ENCODE results near the gene EIF5B. TPM values are rescaled to one million over a fixed set of nuclear protein-coding genes. Genes with fewer than 3 reads are reported as not detected.
"Not testable (repeated sequence)": the region's sequence is repeated elsewhere in the genome, so short reads cannot be mapped to it uniquely, and the experiment has no call there.

The EIF5B gene
- total and polyA plus RNA-seq, 7 donors, result 15.0 to 44.3 (median 32.7) TPM

DNA sequence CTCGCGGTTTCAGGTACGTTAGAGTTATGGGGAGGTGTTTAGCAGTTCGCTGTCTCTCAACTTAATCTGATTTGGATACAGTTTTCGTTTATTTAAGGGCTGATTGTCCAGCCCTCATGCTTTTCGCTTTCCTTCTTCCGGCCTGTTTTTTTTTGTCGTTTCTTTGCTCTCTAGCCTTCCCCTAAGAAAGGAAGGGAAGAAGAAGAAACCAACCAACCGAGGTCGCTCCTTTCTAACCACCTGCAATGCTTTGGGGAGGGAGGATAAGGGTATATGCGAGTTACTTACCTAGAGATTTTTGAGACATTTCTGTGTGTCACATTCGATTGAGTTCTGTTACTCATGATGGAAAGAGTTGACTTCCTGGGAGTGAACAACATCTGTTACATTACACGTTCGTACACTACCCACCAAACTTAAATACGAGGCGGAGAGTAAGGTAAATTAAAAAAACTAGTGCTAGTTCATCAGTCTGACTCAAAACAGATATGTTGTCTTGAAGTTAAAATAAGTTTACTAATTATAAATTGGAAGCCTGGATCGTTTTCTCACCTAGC, 918 bp downstream of the EIF5B start:
- DNase-seq, result no peak
- WGBS, 2 donors, result 1 to 3% methylated on average over 17 of the region's 17 CpGs
- no peaks in the 10 kb centered on the region for H3K9me3 ChIP-seq
- H3K4me1 ChIP-seq, result peaks cover 0 to 52% (median 45%) of the 10 kb centered on the region in 4 donors
- no peaks in the 10 kb centered on the region for H3K36me3 ChIP-seq
- H3K4me3 ChIP-seq, result peak overlapping the region; percentile 73 to 92 (median 88)
- peak overlapping the region; percentile 90 to 95 (median 94) for H3K27ac ChIP-seq
- intact Hi-C loops (cut with DNase I), result loop anchor here (5.0 to 10.0 kb wide), 3 partner anchors 156 to 1917 kb away; partner anchors contain the start of genes CNOT11, MGAT4A, MITD1 and MRPL30
- TF ChIP-seq, protein P1, sequence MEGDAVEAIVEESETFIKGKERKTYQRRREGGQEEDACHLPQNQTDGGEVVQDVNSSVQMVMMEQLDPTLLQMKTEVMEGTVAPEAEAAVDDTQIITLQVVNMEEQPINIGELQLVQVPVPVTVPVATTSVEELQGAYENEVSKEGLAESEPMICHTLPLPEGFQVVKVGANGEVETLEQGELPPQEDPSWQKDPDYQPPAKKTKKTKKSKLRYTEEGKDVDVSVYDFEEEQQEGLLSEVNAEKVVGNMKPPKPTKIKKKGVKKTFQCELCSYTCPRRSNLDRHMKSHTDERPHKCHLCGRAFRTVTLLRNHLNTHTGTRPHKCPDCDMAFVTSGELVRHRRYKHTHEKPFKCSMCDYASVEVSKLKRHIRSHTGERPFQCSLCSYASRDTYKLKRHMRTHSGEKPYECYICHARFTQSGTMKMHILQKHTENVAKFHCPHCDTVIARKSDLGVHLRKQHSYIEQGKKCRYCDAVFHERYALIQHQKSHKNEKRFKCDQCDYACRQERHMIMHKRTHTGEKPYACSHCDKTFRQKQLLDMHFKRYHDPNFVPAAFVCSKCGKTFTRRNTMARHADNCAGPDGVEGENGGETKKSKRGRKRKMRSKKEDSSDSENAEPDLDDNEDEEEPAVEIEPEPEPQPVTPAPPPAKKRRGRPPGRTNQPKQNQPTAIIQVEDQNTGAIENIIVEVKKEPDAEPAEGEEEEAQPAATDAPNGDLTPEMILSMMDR (IDR thresholded peaks at IDR 0.05), result no peak
- TF ChIP-seq POLR2AphosphoS5 (IDR thresholded peaks at IDR 0.05) (no peak), EP300 (IDR thresholded peaks at IDR 0.05) (no peak), POLR2A (IDR thresholded peaks at IDR 0.05) (no peak)
- no peaks in the 10 kb centered on the region for H3K27me3 ChIP-seq

GRCh38 chr2:99340669-99341236, 3.6 kb downstream of the EIF5B start:
- DNase-seq, result no peak
- no peak overlapping the region for H3K27ac ChIP-seq
- no peak for TF ChIP-seq POLR2A (IDR thresholded peaks at IDR 0.05)
- no peak for TF ChIP-seq EP300 (IDR thresholded peaks at IDR 0.05)
- peaks cover 0 to 31% (median 24%) of the 10 kb centered on the region in 4 donors for H3K4me1 ChIP-seq
- H3K4me3 ChIP-seq, result no peak overlapping the region
- H3K9me3 ChIP-seq, result no peaks in the 10 kb centered on the region
- no peaks in the 10 kb centered on the region for H3K27me3 ChIP-seq
- intact Hi-C loops (cut with DNase I), result no loop called here
- 89 to 92% methylated on average over 8 of the region's 8 CpGs for WGBS, 2 donors
- no peaks in the 10 kb centered on the region for H3K36me3 ChIP-seq

DNA sequence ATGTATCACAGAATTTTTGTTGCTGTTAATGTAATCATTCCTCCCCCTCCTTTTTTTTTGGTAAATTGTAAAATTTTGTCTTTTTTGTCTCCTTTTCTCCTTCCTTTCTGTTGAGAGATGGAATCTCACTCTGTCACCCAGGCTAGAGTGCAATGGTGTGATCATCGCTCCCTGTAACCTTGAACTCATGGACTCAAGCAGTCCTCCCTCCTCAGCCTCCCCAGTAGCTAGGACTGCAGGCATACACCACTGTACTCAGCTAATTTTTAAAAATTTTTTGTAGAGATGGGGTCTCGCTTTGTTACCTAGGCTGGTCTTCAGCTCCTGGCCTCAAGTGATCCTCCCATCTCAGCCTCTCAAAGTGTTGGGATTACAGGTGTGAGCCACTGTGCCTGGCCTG, 5.3 kb downstream of the EIF5B start:
- WGBS, 2 donors, result 95 to 97% methylated on average over 2 of the region's 2 CpGs
- Histone ChIP-seq H3K36me3 (no peaks in the 10 kb centered on the region), H3K4me3 (no peak overlapping the region), H3K27ac (no peak overlapping the region), H3K9me3 (no peaks in the 10 kb centered on the region), H3K27me3 (no peaks in the 10 kb centered on the region), H3K4me1 (peaks cover 0 to 28% (median 22%) of the 10 kb centered on the region in 4 donors)
- no peak for DNase-seq
- intact Hi-C loops (cut with DNase I), result no loop called here
- TF ChIP-seq POLR2A (IDR thresholded peaks at IDR 0.05) (no peak), EP300 (IDR thresholded peaks at IDR 0.05) (no peak), POLR2AphosphoS5 (IDR thresholded peaks at IDR 0.05) (no peak)
- TF ChIP-seq, protein P1 (IDR thresholded peaks at IDR 0.05), result no peak

- DNase-seq; H3K9me3 ChIP-seq; H3K36me3 ChIP-seq; intact Hi-C loops (cut with DNase I); H3K4me3 ChIP-seq; H3K27ac ChIP-seq; H3K27me3 ChIP-seq: not testable (repeated sequence)
- peaks cover 0 to 14% (median 3%) of the 10 kb centered on the region in 4 donors for H3K4me1 ChIP-seq
- WGBS, 2 donors, result 98 to 99% methylated on average over 7 of the region's 7 CpGs
These were observed 8.3 kb downstream of the EIF5B start for GRCh38 chr2:99345446-99345845.

DNA sequence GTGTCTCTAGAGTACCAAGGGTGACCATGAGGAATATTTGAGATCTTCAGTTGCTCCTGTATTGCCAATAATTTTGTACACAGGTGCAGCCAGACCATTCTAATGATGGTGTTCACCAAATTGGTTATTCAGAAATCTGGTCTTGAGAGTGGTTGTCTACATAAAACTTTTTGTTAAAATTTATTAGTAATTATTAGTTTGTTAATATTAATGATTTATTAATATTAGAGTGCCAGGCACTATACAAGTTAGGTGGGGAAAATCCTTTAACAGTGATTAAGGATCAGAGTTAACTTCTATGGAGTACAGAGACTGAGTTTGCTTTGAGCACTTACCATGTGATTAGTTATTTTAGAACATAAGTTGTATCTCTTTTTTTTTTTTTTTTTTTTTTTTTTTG, 9.0 kb downstream of the EIF5B start:
- intact Hi-C loops (cut with DNase I), result no loop called here
- Histone ChIP-seq H3K9me3 (no peaks in the 10 kb centered on the region), H3K36me3 (no peaks in the 10 kb centered on the region), H3K4me3 (no peak overlapping the region), H3K27me3 (no peaks in the 10 kb centered on the region), H3K4me1 (peaks cover 0 to 16% (median 3%) of the 10 kb centered on the region in 4 donors), H3K27ac (no peak overlapping the region)
- DNase-seq, result no peak
- no peak for TF ChIP-seq EP300 (IDR thresholded peaks at IDR 0.05)
- TF ChIP-seq, protein P1 (IDR thresholded peaks at IDR 0.05), result no peak
- TF ChIP-seq POLR2A (IDR thresholded peaks at IDR 0.05), result no peak
- no peak for TF ChIP-seq POLR2AphosphoS5 (IDR thresholded peaks at IDR 0.05)

Data from sigmoid colon (tissue), 7 donors.